Measurements from ENCODE around the gene GLRB.

GLRB gene

DNA sequence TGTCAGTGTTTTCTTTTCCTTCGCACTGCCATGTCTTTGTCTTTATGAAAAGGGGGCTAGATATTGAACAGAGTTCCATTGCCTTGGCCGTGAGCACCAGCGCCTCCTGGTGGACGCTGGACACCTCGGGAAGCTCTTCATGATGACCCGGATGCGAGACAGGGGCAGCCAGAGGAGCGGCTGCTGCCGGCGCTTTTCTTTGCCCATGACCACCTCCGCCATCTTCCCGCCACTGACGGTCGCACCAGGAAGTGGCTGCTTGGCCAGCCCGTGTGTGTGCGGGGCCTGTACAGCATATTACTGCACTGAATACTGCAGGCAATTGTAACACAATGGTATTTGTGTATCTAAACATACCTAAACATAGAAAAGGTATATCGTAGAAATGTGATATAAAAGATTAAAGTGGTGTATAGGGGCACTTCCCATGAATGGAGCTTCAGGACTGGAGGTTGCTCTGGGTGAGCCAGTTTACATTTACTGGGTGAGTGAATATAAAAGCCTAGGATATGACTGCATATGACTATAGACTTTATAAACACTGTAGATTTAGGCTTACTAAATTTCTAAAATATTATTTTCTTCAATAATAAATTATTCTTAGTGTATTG, 128.8 kb downstream of the GLRB start:
- H3K27me3 ChIP-seq (replicated peaks; ENCODE audit: control insufficient read depth, insufficient read depth, low read length) = no peaks in the 10 kb centered on the region
- DNase-seq (ENCODE audit: extremely low read depth, insufficient read length) = no peak
- H3K36me3 ChIP-seq (ENCODE audit: control insufficient read depth, insufficient read depth, low read length) = no peaks in the 10 kb centered on the region
- H3K4me3 ChIP-seq (replicated peaks; ENCODE audit: low read depth, low read length) = no peak overlapping the region
- TF ChIP-seq, protein P1, sequence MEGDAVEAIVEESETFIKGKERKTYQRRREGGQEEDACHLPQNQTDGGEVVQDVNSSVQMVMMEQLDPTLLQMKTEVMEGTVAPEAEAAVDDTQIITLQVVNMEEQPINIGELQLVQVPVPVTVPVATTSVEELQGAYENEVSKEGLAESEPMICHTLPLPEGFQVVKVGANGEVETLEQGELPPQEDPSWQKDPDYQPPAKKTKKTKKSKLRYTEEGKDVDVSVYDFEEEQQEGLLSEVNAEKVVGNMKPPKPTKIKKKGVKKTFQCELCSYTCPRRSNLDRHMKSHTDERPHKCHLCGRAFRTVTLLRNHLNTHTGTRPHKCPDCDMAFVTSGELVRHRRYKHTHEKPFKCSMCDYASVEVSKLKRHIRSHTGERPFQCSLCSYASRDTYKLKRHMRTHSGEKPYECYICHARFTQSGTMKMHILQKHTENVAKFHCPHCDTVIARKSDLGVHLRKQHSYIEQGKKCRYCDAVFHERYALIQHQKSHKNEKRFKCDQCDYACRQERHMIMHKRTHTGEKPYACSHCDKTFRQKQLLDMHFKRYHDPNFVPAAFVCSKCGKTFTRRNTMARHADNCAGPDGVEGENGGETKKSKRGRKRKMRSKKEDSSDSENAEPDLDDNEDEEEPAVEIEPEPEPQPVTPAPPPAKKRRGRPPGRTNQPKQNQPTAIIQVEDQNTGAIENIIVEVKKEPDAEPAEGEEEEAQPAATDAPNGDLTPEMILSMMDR (IDR thresholded peaks at IDR 0.05; ENCODE audit: insufficient read depth, low read length, poor library complexity, severe bottlenecking) = peak; percentile 59

DNA sequence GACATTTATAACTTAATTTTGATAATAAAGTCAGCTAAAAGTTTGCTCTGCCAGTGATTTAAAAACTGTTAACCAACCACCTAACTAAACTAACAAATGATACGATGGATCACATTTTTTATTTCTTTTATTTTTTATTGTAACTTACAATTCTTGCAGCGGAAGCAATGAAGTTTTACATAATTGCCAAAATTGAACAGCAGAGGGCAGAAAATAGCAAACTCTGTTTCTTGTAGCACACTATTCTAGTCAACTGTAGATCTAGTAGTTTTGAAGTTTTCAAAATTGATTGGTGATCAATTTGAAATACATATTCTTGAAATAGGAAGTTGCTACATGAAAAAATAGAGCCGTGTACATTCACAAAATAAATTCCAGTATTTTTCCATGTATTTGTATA, 141.8 kb downstream of the GLRB start:
- H3K4me3 ChIP-seq (replicated peaks; ENCODE audit: low read depth, low read length) = no peak overlapping the region
- TF ChIP-seq, protein P1 (IDR thresholded peaks at IDR 0.05; ENCODE audit: insufficient read depth, low read length, poor library complexity, severe bottlenecking) = peak; percentile 34
- no peaks in the 10 kb centered on the region for H3K27me3 ChIP-seq (replicated peaks; ENCODE audit: control insufficient read depth, insufficient read depth, low read length)
- no peak for DNase-seq (ENCODE audit: extremely low read depth, insufficient read length)
- H3K36me3 ChIP-seq (ENCODE audit: control insufficient read depth, insufficient read depth, low read length) = no peaks in the 10 kb centered on the region

DNA sequence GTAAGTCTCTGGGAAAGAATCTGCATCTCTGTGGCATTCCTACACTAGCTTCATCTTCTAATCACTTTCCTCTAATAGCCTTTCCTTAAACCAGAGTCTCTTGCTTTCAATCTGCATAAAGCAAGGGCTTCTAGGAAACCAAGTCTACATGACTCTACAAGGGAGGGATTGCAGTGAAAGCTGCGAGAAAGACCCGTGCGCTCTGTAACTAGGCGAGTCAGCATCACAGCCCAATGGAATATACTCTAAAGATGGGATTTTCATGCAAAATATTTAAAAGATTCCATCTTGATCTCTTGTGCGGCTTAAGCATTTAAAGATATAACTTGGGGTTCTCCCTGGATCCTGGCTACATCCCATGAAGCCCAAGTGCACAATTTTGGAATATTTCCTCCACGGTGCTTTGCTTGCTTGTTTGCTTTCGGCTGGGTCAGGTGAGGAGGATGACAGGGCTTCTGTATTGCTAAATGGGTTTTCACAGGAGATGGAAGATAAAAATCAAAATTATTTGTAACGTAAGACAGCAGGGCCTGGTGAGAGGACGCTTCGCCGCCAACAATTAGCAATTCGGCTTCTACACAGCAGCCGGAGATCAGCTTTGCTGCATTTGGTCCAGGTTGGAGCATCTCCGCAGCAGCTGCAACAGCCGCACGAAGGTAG, 143.9 kb downstream of the GLRB start:
- Histone ChIP-seq H3K4me3 (replicated peaks; ENCODE audit: low read depth, low read length) (no peak overlapping the region), H3K27me3 (replicated peaks; ENCODE audit: control insufficient read depth, insufficient read depth, low read length) (no peaks in the 10 kb centered on the region), H3K36me3 (ENCODE audit: control insufficient read depth, insufficient read depth, low read length) (no peaks in the 10 kb centered on the region)
- TF ChIP-seq, protein P1 (IDR thresholded peaks at IDR 0.05; ENCODE audit: insufficient read depth, low read length, poor library complexity, severe bottlenecking) = no peak
- DNase-seq (ENCODE audit: extremely low read depth, insufficient read length) = no peak

DNA sequence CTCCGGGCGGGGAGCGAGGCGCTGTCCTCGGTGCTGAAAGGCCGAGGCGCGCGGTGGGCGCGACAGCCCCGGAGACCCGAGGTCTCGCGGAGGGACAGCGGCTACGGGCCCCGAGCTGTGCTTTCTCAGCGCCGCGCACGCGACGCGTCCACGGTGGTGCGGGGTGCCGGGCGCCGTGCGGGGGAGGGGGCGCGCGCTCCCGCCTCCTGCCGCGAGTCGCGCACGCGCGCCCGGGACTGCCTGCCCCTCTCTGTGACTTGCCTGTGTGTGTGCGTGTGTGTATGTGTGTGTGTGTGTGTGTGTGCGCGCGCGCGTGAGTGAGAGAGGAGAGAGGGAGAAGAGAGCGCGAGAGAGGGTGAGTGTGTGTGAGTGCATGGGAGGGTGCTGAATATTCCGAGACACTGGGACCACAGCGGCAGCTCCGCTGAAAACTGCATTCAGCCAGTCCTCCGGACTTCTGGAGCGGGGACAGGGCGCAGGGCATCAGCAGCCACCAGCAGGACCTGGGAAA, 144.5 kb downstream of the GLRB start, which contains the start of gene GRIA2:
GRIA2 (plus strand) TSS at position 358 of the 511 bp plus-strand sequence. CDS start 315 bp downstream, outside the sequence.
- H3K36me3 ChIP-seq (ENCODE audit: control insufficient read depth, insufficient read depth, low read length) = no peaks in the 10 kb centered on the region
- DNase-seq (ENCODE audit: extremely low read depth, insufficient read length) = no peak
- TF ChIP-seq, protein P1 (IDR thresholded peaks at IDR 0.05; ENCODE audit: insufficient read depth, low read length, poor library complexity, severe bottlenecking) = no peak
- H3K4me3 ChIP-seq (replicated peaks; ENCODE audit: low read depth, low read length) = no peak within 1 kb of the TSS
- no peaks in the 10 kb centered on the region for H3K27me3 ChIP-seq (replicated peaks; ENCODE audit: control insufficient read depth, insufficient read depth, low read length)

DNA sequence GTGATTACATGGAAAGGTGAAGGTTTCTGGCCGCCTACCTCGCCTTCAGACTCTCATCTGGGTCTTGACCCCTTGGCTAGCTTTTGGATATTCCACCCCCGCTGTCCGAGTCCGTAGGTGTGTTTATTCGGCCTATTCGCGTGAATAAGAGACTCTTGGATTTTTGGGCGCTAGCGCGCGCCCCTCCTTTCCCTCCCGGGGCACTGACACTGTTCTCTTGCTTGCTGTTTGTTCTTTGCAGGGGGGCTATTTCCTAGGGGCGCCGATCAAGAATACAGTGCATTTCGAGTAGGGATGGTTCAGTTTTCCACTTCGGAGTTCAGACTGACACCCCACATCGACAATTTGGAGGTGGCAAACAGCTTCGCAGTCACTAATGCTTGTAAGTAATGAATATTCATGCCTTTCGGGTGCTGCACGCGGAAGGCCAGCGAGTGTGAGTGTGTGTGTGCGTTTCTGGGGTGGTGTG, 145.5 kb downstream of the GLRB start:
- Histone ChIP-seq H3K4me3 (replicated peaks; ENCODE audit: low read depth, low read length) (no peak overlapping the region), H3K36me3 (ENCODE audit: control insufficient read depth, insufficient read depth, low read length) (no peaks in the 10 kb centered on the region), H3K27me3 (replicated peaks; ENCODE audit: control insufficient read depth, insufficient read depth, low read length) (no peaks in the 10 kb centered on the region)
- TF ChIP-seq, protein P1 (IDR thresholded peaks at IDR 0.05; ENCODE audit: insufficient read depth, low read length, poor library complexity, severe bottlenecking) = no peak
- DNase-seq (ENCODE audit: extremely low read depth, insufficient read length) = no peak
